GM21360 (cell line): ENCODE data around the gene CLK2.
"Not testable (repeated sequence)": the region's sequence is repeated elsewhere in the genome, so short reads cannot be mapped to it uniquely, and the experiment has no call there.

Experiments
- ATAC-seq: cut with Tn5 transposase; IDR thresholded peaks from one replicate; pipeline ENCODE4 v1.9.1; 2021; ENCODE audit warnings: mild to moderate bottlenecking, moderate library complexity; ENCODE audit not compliant: unreplicated experiment

The CLK2 gene

DNA sequence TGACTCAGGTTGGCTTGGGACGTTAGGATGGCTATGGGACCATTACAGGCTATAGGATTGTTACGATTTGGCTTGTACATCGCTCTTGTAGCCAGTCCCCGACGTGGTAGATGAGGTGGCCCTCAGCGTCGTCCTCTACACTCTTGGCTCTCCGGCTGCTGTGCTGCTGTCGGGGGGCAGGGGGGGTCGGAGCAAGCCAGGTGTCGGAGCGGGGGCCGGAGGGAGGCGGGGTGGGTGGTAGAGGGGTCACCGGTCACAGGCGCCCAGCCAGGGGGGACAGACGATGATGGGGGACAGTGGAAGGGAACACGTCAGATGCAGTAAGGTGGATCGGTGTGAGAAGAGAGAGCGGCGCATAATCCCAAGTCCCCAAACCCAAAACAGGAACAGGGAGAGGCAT is 4.7 kb downstream of the CLK2 start:
- ATAC-seq: no peak

DNA sequence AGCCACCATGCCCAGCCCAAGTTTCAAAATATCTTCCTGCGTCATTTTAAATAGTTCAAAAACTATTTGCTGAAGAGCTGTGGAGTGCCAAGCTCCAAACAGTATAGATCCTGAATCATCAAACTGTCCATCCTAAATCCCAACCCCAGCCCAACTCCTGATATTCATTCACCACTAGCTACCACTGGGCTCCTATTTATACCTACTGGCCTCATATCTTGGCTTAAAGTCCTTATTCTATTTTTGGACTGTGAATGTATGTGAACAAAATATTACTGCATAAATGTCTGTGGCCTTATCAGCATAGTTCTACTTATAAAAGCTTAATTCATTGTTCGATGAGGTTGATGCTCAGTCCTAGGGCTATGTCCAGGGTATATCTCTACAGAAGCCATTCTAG is 5.9 kb downstream of the CLK2 start:
- ATAC-seq: no peak

DNA sequence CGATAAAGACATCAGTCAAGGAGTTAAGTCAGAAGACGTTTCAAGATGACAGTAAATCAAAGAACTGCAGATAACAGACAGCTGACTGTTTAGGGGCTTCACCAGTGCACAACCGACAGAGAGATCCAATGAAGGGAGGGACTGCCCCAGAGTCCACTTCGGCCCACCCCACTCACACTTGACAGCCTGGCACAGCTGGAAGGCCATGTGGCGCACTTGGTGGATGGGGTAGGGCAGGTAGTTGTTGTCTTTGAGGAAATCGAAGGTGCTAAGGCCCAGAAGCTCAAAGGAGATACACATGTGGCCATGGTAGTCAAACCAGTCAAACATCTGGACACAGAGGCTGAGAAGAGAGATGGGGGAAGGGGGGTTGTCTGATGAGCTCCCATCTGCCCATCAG is 6.8 kb downstream of the CLK2 start:
- ATAC-seq: no peak

DNA sequence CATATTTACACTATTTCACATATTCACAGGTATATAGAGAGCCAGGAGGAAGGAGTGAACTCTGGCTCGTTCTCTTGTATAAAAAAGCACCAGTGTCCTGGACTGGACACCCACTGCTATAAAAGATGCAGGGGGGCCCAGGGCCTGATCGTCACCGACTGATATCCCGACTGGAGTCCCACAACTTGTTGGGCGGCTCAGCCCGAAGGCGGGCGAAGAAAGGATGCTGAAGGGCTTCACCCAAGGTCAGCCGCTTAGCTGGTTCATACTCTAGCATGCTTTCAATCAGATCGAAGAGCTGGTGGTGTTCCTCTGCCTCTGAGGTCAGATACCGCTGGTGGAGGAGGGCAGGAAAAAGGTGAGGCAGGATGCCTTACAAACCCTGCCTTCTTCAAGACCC is 10.2 kb downstream of the CLK2 start:
- ATAC-seq: no peak

DNA sequence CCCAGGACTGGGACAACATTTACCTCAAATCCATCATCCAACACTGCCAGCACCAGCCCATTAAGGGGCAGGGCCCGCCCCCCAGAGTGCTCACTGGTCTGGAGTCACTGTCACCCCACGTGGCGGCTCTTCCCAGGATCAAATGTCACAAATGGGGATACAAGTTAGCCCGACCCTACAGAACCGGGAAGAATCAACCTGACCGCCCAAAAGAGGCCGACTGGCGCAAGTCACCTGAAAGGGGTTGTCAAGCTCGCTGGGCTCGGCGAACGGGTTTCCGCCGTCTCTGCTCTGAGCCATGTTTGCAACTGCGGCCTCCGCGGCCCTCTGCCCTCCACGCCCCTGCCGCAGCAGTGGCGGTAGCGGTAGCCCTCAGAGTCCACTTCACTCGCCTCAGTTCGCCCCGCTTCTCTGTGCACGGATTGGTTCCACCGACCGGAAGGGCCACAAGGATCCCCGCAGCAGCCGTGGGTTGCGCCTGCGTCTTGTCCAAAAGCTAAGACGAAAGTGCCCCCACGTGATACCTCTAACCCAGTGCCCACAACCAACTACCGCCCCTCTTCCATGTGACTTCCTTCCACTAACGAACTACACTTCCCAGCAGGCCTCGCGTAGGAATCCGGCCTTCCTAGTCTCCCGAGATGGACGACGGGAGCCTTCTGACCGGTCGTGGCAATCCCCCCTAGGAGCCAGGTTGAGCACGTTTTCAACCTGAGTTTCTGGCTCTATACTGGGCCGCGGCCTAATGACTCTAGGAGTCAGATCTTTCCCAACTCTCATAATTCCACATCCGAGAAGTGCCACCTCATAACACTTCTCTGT is 11.2 kb downstream of the CLK2 start, which contains the start of gene SCAMP3:
Gene SCAMP3, minus strand, starts transcription at position 509 of the 822 bp plus-strand sequence. Its CDS starts 209 bp downstream, at position 300.
- peak; percentile 86 for ATAC-seq

DNA sequence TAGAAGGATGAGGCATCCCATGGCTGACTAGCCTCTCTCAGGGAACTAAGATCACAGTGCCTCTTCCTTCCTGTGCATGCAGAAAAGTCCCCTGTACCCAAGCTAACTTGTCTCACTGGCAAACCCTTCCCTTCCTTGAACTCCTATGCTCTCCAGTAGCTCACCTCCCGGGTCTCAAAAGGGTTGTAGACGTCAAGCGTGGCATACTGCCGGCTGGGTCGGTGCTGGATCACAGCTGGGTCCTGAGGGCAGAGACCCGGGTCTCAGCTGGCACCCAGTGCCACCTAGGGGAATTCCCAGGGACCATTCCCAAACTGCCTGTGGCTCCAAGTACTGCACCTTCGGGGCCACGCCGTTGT is 11.8 kb downstream of the CLK2 start:
- peak; percentile 8 for ATAC-seq

DNA sequence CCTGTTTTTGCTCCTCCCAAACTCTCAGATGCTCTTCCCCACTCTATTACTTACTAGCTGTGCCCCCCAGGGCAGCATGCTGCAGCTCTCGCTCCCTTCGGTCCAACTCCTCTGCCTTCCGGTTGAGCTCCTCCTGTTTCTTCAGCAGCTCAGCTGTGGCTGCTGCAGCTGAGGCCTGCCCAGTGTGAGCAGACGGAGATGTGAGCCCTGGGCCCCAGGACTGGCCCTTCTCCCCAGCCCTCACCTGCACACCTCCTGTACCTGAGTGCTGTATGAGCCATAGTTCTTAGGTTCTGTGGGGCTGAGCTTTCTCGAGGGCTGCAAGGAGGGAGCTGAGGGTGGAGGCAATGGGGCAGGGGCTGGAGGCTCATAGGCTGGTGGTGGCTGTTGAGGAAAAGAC is 13.0 kb downstream of the CLK2 start:
- no peak for ATAC-seq

DNA sequence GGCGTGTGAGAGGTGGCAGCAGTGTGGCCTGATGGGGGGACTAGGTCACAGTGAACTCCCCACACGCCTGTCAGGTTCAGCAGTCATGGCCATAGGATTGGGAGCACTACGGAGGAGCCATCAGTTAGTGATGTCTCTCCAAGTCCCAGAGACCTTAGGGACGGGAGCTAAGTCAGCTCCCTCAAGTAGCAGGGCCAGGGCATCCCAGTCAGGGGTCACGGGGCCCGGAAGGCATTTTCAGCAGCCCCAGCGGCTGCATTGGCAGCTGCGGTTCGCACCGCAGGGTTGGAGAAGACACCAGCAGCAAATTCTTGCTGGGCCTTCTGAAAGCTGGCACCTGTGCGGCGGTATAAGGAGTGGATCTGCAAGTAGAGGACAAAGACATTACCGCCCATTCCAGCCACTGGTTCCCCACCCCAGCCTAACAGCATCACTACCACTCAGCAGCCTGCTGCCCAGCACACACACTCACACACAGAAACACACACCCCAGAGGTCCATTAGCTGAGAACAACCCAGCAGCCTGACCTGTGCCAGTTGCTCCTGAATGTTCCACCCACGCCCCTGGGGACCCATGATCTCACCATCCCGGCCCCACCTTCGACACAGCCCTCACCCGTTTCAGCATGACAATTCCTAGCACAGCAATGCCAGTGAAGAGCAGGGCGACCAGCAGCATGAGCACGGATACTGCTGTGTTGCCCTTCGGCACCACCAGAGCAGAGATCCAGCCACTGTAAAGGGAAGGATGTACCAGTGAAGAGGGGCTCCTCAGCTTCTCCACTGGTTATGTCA is 17.0 kb downstream of the CLK2 start:
- no peak for ATAC-seq

DNA sequence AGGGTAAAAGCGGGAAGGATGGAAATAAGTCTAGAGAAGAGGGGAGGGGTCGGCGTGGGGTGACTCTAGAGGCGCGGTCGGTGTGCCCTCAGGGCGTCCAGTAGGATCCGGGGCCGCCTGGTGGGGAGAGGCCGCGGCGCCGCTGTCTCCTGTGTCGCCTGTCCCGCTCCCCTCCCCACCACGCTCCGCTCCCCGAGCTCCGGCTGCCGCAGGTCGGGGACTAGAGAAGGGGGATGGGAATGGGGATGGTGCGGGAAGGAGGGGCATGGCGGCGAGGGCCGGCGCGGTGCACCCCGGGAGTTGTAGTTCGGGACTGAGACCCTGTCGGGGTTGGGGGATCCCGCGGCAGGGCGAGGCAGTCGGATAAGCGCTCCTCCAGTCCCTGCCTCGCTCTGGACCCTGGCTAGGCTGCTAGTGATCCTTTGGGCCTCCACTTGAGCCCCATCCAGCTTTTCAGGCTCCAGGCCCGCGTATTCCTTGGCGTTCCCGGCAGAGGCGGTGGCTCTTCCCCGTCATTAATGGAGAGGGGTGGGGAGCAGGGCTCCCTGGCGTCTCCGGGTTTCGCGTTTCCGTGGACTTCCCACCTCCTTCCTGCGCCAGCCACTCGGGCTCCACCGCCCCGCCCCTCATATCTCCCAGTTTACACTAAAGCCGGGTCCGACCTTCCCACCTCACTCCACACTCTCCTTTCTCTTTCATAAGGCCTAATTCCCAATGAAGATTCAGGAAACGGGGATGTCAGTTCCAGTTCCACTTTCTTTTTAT is 17.9 kb downstream of the CLK2 start, which contains the start of gene ENTREP3:
Gene ENTREP3, minus strand, starts transcription at position 241 of the 765 bp plus-strand sequence. CDS start 606 bp downstream, outside the sequence.
- peak; percentile 42 for ATAC-seq

DNA sequence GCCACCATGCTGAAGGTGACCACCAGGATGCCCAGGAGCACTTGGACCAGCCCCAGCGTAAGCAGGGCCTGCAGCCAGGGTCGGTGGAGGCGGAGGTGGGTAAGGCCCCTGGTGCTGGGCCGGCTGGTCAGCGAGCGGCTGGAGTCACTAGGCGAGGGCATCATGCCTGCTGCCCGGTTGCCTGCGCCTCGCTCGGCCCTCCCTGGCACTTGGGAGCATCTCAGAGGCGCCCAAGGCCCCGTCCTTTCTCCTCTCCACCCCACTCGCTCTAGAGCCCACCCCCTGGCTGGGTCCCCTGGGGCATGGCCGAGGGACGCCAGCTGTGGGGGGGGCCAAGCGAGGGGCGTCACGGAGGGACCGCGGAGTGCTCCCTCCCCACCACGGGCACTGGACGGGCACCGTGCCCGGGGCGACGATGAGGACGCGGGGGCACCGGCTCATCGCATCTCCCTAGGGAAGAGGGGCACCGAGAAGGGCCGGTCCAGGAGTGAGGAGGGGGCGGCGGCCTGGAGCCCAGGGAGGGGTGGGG is 18.5 kb downstream of the CLK2 start:
- no peak for ATAC-seq

DNA sequence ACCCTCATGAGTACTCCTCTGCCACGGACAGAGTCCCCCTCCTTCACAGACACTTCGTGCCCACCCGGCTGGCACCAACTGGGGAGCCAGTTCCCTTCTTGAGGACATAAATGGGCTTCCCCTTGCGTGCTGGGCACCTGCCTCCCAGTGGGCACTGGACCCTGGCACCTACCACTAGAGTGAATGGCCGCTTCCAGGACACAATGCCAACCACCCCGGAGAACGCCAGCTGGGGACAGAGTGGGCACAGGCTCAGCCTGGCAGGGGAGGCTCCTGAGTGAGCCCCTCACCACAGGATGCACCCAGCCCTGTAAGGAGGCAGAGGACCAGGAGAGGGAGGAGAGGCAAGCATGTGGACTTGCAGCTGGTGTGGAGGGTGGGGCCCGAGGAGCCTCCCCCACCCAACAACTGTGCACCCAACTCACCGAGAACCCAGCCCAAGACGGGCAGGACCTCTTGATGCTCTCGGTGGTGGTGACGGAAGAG is 19.0 kb downstream of the CLK2 start:
- no peak for ATAC-seq

DNA sequence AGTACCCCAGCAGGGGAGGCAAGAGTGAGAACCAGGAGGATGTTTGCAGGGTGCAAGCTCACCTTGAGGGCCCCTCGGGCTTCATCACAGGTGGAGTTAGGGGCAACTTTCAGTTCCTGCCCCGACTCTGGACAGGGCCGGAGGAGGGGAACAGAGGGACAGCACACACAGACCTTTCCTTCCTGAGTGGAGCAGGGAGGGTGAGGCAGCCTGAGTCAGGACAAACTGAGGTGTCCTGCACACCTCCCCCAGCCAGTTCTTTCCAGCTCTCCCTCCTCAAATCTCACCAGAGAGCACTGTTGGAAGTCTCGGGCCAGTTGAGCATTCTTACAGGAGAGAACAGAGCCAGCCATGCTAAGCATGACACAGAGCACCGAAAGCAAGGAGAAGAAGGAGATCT is 19.5 kb downstream of the CLK2 start:
- ATAC-seq: no peak

DNA sequence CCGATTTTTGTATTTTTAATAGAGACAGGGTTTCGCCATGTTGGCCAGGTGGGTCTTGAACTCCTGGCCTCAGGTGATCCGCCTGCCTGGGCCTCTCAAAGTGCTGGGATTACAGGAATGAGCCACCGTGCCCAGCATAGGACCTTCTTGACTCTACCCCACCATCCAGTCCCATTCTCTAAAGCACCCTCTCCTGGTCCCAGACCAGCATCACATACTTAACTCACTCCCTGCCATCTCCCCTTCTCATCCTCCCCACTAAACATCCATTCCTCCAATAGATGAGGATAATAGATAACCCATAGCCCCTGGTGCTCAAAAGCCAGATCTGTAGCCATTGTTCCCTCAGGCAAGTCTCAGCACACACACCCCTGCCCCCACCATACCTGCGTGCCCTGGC is 20.1 kb downstream of the CLK2 start:
- ATAC-seq: no peak

DNA sequence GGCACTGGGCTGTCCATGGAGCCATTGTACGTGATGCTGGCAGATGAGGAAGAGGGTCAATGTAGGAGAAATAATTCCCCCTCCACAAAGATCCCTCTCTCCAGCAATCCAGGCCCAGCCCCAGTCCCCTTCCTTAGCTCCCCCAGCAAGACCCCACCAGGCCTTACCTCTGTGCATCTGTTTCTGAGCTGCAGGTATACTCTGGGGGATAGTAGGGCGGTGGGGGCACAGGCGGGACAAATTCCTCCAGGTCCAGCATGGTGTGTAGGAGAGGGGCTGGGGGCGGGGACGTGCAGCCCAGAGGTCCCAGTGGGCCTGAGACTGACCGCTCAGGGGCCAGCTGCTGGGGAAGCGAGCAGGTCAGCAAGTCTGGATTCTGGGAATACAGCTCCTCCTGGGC is 21.7 kb downstream of the CLK2 start:
- no peak for ATAC-seq

DNA sequence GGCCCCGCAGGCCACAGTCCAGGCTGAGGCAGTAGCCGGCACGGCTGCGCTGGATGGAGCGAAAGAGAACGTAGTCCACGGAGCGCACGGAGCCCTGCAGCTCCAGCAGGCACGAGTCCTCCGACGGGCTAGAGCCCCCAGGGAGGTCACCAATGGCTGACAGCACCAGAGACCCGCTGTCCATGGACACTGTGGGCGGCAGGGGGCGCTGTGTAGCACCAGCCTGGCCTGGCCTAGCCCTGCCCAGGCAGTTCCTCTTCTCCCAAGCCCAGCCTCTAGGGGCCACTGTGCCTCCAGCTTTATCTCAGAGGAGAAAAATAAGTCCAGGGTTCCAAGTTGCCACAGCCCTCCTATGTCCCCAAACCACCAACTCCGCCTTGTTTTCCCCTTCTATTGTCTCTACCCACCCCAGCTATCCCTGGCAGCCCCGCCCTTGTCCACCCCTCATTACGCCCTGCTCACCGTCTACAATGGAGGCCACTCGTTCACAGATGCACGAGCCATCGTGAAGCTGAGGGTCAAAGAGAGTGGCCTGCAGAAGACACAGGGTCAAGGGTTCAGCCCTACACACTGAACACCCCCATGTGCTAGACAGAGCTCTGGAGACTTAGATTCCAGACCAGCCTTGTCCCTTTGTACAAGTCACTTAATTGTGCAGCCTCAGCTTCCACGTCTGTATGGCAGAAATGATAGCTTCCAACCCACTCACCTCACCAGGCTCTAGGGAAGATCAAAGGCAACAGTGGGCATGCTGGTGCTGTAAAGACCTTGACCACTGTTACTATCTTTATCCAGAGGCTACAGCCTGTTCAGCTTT is 22.5 kb downstream of the CLK2 start:
- peak; percentile 66 for ATAC-seq

DNA sequence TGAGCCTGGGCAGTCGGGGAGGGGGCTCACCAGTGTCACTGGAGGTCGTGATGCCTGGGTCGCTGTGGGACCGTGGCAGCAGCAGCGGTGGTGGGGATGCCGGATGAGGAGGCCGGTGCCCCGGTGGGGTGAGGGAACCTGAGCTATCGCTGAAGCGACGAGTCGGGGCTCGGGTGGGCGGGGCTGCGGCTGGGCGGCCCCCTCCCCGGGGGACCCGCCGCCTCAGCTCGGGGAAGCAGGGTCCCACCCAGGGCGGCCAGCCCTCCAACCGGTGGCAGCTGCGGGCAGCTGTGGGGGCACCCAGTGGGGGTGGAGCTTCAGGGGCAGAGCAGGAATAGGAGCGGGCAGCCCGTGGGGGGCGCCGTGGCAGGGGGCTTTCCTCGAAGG is 23.1 kb downstream of the CLK2 start:
- peak; percentile 16 for ATAC-seq

DNA sequence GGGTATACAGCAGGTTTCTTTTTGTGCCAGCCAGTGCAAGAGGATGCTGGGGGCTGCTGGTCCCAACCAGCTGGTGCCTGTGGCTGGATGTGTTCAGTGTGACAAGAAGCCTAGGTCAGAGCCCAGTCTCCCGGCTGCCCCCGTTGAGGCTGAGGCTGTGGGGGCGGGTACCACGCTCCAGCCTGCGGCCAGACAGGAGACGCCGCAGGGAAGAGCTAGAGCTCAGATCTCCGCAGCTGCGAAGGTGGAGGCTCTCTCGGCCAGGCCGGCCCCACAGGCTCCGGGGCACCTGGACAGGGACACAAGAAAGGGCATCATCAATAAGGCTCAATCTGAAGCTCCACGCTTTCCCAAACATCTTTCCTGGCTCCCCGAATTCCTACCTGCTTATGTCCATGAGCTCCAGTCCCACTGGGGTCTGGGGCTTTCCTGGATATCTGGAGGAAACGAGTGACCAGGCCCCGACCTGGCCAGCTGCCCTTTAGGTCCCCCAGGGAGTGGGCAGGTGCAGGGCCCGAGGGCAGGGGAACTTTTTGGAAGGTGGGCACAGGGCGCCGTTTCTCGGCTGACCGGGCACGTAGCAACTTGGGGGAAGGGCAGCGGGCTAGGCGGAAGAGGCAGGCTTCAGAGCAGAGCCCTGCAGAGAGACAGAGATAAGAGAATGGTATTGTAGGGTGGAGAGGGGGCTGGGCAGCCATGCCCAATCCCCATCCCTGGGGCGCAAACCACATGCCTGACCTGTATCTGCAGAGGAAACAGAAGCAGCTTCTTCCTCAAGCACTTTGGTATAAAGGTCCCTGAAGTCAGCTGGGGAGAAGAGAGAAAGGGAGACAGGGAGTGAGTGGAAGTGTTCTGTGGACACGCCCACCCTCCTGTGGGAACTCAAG is 25.4 kb downstream of the CLK2 start:
- ATAC-seq: no peak

DNA sequence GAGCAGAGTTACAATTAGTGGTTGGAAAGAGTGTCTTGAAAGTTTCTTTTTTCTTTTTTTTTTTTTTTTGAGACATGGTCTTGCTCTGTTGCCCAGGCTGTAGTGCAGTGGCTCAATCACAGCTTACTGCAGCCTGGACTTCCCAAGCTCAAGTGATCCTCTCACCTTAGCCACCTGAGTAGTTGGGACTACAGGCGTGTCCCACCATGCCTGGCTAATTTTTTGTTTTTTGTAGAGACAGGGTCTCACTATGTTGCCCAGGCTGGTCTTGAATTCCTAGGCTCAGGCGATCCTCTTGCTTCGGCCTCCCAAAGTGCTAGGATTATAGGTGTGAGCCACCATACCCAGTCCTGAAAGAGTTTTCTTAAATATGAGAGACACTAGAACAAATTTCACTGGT is 26.5 kb downstream of the CLK2 start:
- not testable (repeated sequence) for ATAC-seq

DNA sequence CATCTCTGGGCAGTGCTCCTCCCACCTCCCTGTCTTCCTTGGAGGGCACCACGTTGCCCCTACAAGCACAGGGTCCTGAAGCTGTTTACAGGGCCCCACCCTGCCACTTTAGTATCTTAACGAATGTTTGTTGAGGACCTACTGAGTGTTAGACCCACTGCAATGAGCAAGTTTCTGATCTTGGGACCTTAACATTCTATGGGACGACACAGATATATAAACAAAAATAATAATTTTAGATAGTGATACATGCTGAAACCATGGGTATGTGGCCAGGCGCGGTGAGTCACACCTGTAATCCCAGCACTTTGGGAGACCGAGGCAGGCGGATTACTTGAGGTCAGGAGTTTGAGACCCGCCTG is 28.2 kb downstream of the CLK2 start:
- ATAC-seq: no peak
